Lower lobe of right lung (tissue), 2 donors: ENCODE measurements around the gene EEFSEC. TPM values are rescaled to one million over a fixed set of nuclear protein-coding genes. Genes with fewer than 3 reads are reported as not detected.

Source experiments
- ATAC-seq, 2 donors: fragments of 200-7000 bp; cut with Tn5 transposase; one replicate each; pipeline ENCODE4 v1.9.1; 2020 to 2022; ENCODE audit warnings: mild to moderate bottlenecking in 2 of 2, moderate library complexity in 2 of 2
- DNase-seq: peaks from one replicate; pipeline ENCODE4 v3.0.0-alpha.2; 2020
- H3K27ac ChIP-seq: fragments of 200-600 bp; one replicate; pipeline ENCODE4 v1.8.0; 2022
- H3K27me3 ChIP-seq: fragments of 200-600 bp; one replicate; pipeline ENCODE4 v1.8.0; 2022; ENCODE audit warnings: low read depth
- H3K36me3 ChIP-seq: fragments of 200-600 bp; one replicate; pipeline ENCODE4 v1.8.0; 2022; ENCODE audit warnings: mild to moderate bottlenecking
- H3K4me1 ChIP-seq: fragments of 200-600 bp; one replicate; pipeline ENCODE4 v1.8.0; 2022
- H3K4me3 ChIP-seq: fragments of 200-600 bp; one replicate; pipeline ENCODE4 v1.8.0; 2022; ENCODE audit warnings: mild to moderate bottlenecking
- H3K9me3 ChIP-seq: fragments of 200-600 bp; one replicate; pipeline ENCODE4 v1.8.0; 2022
- CTCF ChIP-seq: fragments of 200-600 bp; IDR thresholded peaks from one replicate; pipeline ENCODE4 v1.8.0; 2022; ENCODE audit warnings: antibody characterized with exemption, mild to moderate bottlenecking
- intact Hi-C: fragments of 100-400 bp; cut with DNase I; formaldehyde crosslinking; loops from one replicate; pipeline ENCODE4 v1.11.0; 2022
- total RNA-seq: library from RNA; stranded (reverse); fragmentation: NEBNext Ultra II Directional; extraction: Animal tissue kit (Norgen Biotek cat#: 25700); gene quantifications from one replicate; pipeline ENCODE4 v1.2.1, GENCODE V29; 2021
- donor health status: DM: no; HTN: yes; CAD: no; lungs with severe emphysema.

EEFSEC gene
- total RNA-seq, 1 donor from 2014 or later, result 15.6 TPM

DNA sequence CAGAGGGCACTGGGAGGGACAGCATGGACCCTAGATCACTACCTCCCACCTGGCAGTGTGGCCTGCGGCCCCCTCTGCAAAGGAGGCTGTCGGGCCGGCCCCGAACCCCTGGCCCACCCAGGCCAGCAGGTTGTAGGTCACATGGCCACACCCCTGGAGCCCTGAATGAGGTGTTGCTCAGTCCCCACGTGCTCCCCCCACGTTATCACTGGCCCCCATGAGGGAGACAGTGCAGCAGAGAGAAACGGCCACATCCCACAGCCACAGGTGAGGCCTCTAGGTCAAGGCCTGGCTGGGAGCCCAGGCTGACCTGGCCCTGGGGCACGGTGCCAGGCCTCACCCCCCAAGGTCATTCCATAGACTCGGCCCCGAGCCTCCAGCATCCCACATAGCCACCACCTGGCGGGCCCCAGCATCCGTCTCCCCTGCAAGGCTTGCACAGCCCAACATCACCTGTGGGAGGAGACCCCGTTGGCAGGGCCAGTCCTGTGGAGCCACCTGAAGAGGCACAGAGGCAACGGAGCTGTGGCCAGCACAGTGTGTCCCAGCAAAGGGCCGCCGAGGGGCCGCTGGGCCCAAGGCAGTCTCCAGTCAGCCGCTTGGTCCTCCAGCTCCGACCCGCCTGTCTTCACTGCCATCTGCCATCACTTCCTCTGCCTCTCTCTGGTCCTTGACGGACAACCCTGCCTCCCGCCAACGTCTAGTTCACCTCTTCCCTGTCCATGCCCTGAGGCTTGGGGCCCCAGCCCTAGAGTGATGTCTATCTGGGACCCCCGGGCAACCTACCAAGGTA, 260.3 kb downstream of the EEFSEC start:
- intact Hi-C loops, result no loop called here
- TF ChIP-seq CTCF, result no peak
- Histone ChIP-seq H3K4me1 (no peaks in the 10 kb centered on the region), H3K27ac (no peak overlapping the region), H3K36me3 (no peaks in the 10 kb centered on the region), H3K4me3 (no peak overlapping the region), H3K9me3 (no peaks in the 10 kb centered on the region), H3K27me3 (no peaks in the 10 kb centered on the region)
- ATAC-seq (no peak), DNase-seq (no peak)

GRCh38 chr3:128415200-128415772, 262.0 kb downstream of the EEFSEC start:
- Histone ChIP-seq H3K4me1 (no peaks in the 10 kb centered on the region), H3K36me3 (no peaks in the 10 kb centered on the region), H3K4me3 (no peak overlapping the region), H3K27ac (no peak overlapping the region), H3K9me3 (no peaks in the 10 kb centered on the region), H3K27me3 (no peaks in the 10 kb centered on the region)
- no peak for TF ChIP-seq CTCF
- DNase-seq, result no peak
- ATAC-seq, result peak; percentile 4 to 22
- intact Hi-C loops, result no loop called here

- Histone ChIP-seq H3K36me3 (no peaks in the 10 kb centered on the region), H3K9me3 (no peaks in the 10 kb centered on the region), H3K27me3 (no peaks in the 10 kb centered on the region), H3K4me3 (no peak overlapping the region), H3K27ac (no peak overlapping the region), H3K4me1 (no peaks in the 10 kb centered on the region)
- ATAC-seq, result peak; percentile 3 to 13
- TF ChIP-seq CTCF, result no peak
- no peak for DNase-seq
- intact Hi-C loops, result no loop called here
Measured at GRCh38 chr3:128415773-128416577, 262.7 kb downstream of the EEFSEC start.

GRCh38 chr3:128416578-128417211, 263.4 kb downstream of the EEFSEC start:
- H3K4me1 ChIP-seq, result no peaks in the 10 kb centered on the region
- ATAC-seq (peak in 1 of 2 donors; percentile 24), DNase-seq (no peak)
- no peaks in the 10 kb centered on the region for H3K9me3 ChIP-seq
- intact Hi-C loops, result no loop called here
- H3K36me3 ChIP-seq, result no peaks in the 10 kb centered on the region
- H3K4me3 ChIP-seq, result no peak overlapping the region
- no peak for TF ChIP-seq CTCF
- no peak overlapping the region for H3K27ac ChIP-seq
- no peaks in the 10 kb centered on the region for H3K27me3 ChIP-seq

GRCh38 chr3:128418900-128419299, 265.6 kb downstream of the EEFSEC start:
- no peaks in the 10 kb centered on the region for H3K4me1 ChIP-seq
- H3K9me3 ChIP-seq, result no peaks in the 10 kb centered on the region
- no peak for TF ChIP-seq CTCF
- H3K27ac ChIP-seq, result no peak overlapping the region
- intact Hi-C loops, result no loop called here
- no peaks in the 10 kb centered on the region for H3K27me3 ChIP-seq
- H3K4me3 ChIP-seq, result no peak overlapping the region
- no peak for ATAC-seq
- no peaks in the 10 kb centered on the region for H3K36me3 ChIP-seq
- DNase-seq, result no peak
